HG03159 (cell line): ENCODE measurements around the gene COBL.
"Not testable (repeated sequence)": the region's sequence is repeated elsewhere in the genome, so short reads cannot be mapped to it uniquely, and the experiment has no call there.

Source experiments
- ATAC-seq: cut with Tn5 transposase; IDR thresholded peaks from one replicate; pipeline ENCODE4 v1.9.1; 2021; ENCODE audit warnings: mild to moderate bottlenecking, moderate library complexity; ENCODE audit not compliant: unreplicated experiment

COBL gene

DNA sequence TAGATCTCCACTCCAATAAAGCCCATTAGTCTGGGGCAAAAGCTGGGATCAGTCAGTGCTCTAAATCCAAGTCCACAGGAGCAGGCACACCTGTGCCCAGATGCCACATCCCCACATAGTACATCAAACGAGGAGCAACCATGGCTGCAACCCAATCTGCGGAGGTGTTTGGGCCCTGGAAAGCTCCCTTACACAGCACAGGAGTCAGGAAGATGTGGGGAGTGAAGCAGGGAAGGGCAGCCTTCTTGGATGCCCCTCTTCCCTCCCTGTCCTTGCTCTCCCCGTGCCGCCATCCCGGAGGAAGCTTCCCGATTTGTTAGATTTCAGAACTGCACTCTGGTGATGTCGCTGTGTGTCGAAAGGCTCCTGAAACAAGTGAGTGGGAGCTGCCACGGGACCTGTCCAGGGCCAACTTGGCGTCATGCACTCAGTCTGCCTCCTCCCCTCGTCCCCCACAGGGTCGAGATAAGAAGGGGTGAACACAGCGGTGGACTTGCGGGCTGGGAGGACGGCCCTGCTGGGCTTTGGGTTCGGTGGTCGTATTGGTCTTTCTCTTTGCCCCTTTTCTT is 303.3 kb downstream of the COBL start:
- ATAC-seq = no peak

DNA sequence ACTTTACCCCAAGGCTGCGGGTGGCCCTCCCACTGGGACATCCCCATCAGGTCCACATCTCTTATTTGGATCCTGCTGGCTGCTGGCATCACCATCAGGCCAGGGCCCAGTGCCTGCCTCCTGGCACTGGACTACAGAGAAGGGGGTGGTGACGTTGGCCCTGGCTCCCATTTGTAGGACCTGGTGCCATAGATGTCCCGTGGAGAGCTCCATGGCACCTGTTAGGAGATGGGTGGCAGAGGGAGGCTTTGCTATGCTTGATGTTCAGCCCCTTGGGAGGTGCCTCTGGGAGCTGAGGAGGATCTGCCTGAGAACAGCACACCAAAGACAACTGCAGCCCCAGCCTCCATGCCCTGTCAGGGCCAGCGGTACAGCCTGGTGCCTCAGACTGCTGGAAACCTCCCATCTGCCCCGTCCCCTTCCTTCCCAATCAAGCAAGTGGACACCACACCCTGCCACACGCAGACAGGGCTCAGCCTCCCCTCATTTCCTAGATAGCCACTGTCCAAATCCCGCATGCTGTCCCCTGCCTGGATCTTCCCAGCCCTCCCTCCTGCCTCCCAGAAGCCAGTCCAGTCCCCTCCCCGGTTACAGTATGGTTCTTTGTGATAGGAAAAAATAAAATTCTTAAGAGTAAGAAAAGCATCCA is 303.9 kb downstream of the COBL start:
- ATAC-seq = no peak

DNA sequence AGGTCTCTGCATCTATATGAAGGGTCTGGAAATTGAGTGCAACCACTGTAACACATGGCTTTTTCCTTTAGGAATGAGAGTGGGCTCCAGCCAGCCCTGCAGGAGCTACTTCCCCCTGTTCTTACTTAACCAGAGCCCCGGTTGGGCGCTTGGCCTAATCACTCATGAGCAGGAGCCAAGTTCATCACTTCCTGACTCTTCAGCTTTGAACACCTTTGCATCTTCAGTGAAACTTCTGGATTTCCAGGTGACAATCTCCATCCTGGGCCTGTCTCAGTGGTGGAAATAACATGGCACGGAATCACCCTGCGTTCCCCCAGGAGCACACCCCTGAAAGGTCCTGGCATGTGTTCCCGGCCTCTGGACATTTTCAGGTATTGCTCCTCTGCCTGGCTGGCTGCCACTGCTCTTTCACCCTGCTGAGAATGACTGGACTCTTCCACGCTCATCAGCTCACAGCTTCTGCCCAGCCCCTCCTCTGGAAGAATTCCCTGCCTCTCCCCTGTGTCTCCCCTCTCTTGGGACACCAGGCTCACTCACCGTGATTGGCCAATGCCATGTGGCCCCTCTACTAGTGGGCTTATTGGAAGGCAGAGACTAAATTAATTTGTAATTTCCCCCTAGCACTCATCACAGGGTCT is 304.8 kb downstream of the COBL start:
- no peak for ATAC-seq

DNA sequence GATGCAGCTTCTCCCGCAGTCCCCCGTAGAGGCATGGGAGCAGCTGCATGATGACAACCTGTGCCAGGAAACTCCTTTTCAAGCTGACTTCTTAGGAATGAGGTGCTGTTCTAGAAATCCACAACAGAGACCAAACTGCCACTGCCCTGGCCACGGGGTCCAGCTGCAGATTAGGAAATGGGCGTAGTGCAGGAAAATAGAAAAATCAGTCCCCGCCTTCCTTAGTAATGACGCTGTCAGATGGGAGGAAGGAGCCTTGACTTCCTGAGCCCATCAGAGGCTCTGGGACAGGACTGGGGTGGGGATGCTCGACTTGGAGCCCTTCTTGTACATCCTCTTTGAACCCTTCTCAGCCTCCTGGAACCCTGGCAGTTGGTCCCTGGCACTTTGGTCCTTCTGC is 306.1 kb downstream of the COBL start:
- ATAC-seq = no peak

DNA sequence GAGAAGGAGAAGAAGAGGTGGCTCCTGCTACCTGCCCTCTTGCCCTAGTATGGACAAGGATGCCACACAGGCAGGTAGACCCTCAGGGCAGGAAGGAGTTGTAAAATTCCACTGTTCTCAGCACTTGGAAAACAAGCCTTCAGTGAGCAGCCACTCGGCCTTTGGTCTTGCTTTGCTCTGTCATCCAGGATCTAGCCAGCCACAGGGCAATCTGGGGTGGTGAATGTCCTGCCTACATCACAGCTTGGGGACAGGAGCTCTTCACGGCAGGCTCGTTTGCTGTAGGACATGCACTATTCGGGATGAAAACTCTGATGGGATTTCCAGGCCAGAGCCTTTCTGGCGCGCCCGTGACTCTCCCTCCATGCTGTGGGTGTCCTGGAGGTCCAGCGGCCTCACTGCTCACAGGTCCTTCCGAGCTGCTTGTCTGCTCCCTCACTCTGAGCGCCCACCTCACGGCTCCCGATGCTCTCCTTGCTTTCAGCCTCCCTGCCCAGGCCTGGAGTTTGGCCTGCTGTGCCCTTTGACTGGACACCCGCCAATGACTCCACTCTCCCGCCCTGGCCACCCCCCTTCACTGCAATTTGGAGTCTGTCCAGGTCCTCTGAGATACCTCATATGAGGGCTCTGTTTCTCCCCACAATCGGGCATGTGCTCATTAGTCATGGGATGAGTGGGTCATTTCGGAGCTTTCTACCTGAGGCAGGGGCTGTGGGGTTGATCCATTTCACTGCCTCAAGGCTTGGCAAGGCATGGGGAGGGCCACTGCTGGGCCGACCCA is 306.7 kb downstream of the COBL start:
- ATAC-seq = no peak

DNA sequence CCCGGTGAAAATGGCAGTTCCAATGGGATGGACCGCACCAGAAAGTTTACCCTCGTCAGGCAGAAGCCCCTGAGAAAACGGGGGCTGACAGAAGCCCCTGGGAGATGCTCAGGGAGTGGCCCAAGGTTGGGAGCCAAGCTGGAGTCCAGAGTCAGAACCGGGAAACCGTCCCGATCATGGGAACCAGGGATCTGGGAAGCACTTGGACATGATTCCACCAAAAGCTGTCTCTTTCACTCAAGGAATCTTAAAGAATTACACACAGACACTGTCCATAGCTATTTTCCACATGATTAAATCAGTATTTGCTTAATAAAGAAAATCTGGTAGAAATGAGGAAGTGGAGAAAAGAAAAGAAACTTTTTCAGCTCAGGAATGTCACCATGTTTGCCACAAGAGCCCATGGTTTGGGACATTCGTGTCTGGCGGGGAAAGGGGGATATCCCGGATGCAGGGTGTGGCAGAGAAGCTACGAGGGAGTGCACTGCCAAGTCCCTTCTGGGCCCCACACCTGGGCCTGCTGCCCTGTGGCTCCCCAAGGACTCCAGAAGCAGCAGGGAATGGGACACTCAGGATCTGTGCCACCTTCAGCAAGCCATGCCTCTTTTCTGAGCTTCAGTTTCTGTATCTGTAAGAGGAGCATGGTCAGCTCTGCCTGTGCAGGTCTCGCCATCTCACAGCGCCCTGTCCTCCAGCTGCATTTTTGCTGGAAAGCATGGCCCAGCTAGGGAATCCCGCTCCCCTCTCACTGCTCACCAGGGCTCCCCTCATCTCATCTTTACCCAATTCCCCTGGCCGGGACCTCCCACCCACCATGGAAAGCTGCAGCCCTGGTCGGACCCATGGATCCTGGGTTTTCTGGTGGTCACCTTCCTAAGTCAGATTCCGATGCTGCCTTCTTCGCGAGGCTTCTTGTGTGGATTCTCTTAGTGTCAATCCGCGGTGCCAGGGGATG is 308.8 kb downstream of the COBL start:
- no peak for ATAC-seq

DNA sequence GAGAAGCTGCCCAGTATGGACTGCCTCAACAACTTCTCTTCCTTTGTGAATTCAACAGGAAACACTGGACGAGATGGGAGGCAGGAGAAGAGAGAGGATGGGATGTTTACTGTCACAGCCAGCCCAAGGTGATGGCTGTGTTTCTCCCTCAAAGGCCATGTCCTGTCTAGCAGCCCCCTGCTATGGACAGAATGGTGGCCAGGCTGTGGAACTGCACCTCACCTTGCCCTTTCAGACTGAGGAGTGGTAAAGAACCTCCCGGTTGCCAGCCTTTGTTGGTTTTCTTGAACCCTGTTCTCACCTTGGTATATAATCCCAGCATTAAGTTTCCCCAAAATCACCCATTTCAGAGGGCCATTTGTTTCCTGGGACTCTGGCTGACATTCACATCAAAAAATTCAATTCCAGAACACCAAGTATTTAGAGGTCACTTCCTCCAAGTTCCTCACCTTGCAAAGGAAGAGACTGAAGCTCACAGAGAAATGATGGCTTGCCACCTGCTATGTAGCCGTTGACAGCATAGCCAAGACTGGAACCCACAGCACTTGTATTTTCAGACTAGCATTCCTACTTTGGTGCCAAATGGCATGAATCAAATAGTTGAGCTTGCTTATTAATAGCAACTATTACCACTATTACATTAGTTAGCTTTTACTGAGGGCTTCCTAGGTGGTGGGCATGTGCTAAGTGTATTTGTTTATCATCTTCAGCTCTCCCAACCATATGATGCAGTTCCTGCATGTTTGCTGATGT is 309.9 kb downstream of the COBL start:
- no peak for ATAC-seq

DNA sequence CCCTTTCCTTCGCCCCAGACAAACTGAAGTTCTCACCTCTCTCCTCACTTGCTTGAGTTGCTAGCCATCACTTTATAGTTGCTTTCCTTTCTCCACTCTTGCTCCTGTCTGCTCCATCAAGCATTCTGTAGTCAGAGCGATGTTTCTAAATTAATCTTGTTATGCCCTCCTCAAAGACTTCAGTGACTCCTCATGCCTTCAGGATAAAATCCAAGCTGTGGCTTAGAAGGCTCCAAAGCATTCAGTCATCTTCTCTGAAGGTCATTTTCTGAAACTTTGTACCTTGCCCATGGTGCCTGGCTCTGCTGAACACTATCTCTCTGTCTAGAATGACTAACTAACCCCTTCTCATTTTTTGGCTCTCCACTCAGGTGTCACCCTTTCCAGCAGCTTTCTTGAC is 311.5 kb downstream of the COBL start:
- no peak for ATAC-seq

DNA sequence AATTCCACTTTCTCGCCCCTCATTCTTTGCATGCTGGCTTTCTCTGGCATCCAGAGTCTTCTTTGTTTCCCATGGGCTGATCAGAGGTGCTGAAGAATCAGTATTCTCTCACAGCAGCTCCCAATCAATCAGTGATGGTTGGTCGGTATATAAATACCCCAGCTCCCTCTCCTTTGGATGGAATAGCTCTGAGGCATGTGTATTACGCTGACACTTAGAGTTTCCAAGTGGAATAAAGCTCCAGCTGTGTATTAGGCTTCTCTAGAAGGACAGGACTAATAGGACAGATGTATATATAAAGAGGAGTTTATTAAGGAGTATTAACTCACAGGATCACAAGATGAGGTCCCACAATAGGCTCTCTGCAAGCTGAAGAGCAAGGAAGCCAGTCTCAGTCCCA is 315.7 kb downstream of the COBL start:
- ATAC-seq = no peak

DNA sequence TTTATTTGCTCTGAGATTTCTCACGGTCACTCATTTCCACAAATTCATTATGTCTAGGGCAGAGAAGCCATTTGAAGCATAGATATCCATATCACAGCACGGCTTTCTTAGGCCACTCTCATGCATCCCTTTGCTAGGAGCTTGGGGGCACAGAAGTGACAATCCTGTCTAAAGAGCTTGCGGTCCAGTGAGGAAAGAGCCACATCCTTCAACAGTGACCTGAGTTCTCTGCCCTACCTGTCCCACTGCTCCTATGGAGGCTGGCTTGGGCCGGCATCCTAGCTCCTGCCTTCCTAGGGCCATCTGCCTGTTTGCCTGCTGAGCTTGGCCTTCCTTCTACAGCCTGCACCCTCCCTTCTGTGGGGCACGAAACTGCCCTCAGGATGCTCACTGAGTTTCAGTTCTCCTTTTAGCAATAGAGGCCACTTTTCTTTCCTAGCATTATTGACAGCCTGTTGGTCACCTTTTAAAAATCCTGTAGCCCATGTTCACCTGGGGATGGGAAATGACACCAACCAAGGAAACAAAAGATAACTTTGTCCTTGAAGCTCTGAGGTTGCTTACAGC is 321.8 kb downstream of the COBL start:
- ATAC-seq = no peak

DNA sequence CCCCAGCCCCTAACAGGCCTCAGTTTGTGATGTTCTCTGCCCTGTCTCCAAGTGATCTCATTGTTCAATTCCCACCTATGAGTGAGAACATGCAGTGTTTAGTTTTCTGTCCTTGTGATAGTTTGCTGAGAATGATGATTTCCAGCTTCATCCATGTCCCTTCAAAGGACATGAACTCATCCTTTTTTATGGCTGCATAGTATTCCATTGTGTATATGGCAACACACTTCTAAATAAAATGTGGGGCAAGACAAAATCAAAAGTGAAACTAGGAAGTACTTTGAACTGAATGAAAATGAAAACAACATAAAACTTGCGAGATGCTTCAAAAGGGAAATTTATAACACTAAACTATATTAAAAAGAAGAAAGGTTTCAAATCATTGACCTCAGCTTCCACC is 326.4 kb downstream of the COBL start:
- ATAC-seq = not testable (repeated sequence)

DNA sequence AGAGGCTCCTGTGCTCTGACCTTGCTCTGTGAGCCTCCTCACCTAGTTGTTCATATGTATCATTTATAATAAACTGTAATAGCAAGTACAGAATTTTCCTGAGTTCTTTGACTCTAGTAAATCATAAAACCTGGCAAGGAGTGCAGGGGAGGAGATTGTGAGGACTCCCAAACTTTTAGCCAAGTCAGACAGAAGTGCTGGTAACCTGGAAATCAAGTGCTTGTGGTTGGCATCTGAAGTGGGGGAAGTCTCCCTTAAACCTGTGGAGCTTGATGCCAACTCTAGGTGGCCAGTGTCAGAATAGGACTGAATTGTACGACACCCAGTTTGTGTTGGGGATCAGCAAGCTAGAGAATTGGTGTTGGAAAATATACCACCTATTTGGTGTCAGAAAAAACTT is 327.6 kb downstream of the COBL start:
- no peak for ATAC-seq

DNA sequence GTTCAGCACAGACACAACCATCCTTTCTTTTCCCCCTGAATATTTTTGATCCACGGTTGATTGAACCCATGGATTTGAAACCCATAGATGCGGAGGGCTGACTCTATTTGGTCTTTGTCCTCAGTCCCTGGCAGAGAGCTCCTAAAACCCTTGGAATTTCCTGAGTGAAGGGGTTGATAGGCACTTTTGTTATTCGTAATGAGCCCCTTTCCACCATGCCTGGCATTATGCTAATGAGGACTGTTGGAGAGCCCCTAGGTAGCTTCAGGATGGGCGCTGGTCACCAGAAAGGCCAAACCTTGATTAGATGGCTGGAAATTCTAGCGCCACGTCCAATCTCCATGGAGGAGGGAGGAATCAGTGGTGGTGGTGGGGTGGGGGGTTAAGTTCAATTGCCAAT is 328.1 kb downstream of the COBL start:
- ATAC-seq = no peak

DNA sequence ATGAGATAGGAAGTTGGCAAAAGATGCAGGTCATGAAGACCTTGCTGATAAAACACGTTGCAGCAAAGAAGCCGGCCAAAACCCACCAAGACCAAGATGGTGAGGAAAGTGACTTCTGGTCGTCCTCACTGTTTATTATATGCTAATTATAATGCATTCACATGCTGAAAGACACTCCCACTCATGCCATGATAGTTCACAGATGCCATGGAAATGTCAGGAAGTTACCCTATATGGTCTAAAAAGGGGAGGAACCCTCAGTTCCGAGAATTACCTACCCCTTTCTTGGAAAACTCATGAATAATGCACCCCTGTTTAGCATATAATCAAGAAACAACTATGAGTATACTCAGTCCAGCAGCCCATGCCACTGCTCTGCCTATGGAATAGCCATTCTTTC is 331.5 kb downstream of the COBL start:
- no peak for ATAC-seq

DNA sequence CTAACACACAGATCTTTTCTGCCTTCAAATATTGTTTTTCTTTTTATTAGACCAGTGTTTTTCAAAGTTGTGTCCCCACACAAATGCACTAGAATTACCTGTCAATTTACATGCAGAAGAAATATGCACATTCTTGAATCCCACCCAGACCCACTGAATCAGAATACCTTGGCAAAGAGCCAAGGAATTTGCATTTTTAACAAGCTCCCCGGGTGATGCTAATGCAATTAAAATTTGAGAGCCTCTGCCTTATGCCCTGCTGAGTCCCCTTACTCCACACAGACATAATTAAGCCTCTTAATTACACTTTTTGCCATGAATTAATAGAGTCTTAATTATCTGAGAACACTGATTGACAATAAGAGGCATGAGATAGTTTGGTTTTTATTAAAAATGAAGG is 332.8 kb downstream of the COBL start:
- ATAC-seq = no peak

DNA sequence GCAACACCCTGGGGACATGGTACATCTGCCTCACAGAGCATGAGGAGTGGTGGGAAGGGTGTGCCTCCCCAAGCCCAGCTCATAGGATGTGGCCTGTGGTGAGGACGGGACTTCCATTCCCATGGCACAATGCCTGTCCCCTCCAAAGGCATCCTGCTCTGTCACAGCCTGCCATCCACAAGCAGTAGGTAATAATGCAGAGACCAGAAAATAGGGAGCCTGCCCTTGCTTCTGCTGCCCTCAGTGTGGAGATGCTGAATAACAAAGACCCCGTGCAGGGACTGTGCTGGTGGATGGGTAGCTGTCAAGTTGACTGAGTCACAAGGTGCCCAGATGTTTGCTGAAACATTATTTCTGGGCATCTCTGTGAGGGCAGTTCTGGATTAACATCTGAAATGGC is 334.0 kb downstream of the COBL start:
- no peak for ATAC-seq

DNA sequence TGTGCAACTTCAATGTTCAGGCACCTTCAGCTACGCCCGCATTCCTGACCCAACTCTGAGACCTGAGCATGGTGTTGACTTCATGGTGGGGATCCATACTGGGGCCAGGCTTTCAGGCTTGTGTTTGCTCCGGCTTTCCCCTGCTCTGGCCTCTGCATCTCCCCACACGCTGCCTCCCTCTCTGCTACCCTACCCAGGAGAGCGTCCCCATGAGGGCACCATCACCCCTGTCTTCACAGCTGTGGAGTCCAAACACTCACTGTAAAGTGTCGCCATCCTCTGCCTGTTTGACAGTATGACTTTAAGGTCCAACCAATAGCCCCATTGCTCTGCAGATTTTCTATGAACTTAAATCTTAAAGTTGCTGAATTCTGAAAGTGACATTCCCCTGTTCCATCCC is 334.9 kb downstream of the COBL start:
- no peak for ATAC-seq

DNA sequence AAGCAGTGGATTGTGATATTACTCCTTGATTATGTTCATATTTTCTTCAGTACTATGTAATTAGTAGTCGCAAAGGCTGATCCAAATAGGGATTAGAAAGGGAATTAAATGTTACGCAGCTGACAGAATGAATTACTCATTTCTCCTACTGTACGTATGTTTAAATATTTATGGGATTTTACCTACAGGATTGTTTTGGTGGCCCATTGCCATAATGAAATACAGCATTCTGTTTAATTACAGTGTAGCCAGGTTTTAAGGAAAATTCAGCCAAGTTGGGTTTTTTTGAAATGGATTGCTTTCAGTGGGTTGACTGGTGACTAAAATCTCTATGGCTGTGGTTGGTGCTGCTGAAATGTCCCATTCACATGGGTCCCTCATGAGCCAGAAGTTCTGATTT is 336.2 kb downstream of the COBL start:
- ATAC-seq = no peak

DNA sequence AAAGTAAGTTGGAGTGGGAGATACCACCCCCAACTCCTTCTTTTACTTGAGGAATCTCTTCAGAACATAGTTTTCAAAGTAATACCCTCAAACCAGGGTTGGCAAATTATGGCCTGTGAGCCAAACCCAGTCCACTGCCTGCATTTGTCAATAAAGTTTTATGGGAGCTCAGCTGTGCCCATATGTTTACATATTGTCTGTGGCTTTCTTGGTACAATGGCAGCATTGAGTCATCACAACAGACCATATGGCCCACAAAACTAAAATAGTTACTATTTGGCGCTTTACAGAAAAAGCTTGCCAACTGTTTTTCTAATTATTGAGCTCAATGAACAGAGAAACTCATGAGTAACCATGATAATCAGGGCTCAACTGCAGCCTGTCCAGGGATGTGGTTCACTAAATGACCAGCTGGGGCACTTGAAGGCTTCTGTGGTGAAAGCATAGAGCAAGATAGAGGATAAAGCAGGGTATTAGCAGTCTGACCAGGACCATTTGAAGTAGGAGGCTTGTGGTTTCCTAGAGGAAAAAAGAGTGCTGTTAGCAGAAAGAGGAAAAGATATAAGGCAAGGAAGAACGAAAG is 337.9 kb downstream of the COBL start:
- no peak for ATAC-seq
